K562 (cell line): ENCODE measurements around the gene RNF187.
"Not testable (repeated sequence)": the region's sequence is repeated elsewhere in the genome, so short reads cannot be mapped to it uniquely, and the experiment has no call there.

Source experiments
- CTCF ChIP-seq, 3 experiments: IDR thresholded peaks in 2 of 3; conservative IDR thresholded peaks in 1 of 3; 2 replicates each; pipeline ENCODE4 v1.5.1; 2011 to 2012; ENCODE audit warnings: low read length in 3 of 3, mild to moderate bottlenecking in 3 of 3, control low read depth in 2 of 3, improper control_type of control experiment in 1 of 3, inconsistent platforms in 1 of 3, low read depth in 1 of 3, mixed read lengths in 1 of 3, moderate library complexity in 1 of 3; ENCODE audit not compliant: insufficient read depth in 2 of 3
- FOS ChIP-seq: IDR thresholded peaks from 3 replicates; pipeline ENCODE4 v1.6.1; 2011; ENCODE audit not compliant: insufficient read length; ENCODE audit errors: extremely low read depth
- JUND ChIP-seq, 2 experiments: IDR thresholded peaks; 2 replicates in 1 of 2; 3 replicates in 1 of 2; pipeline ENCODE4 v1.6.1; 2011; ENCODE audit warnings: borderline replicate concordance in 2 of 2, low read depth in 2 of 2, low read length in 2 of 2, improper control_type of control experiment in 1 of 2, missing biosample characterization in 1 of 2, missing genetic modification characterization in 1 of 2, missing genetic modification reagents in 1 of 2
- POLR2AphosphoS5 ChIP-seq: IDR thresholded peaks from 2 replicates; pipeline ENCODE4 v1.6.1; 2011; ENCODE audit warnings: mild to moderate bottlenecking, low read depth, low read length, moderate library complexity; ENCODE audit not compliant: control insufficient read depth, insufficient read depth
- RNF2 ChIP-seq: sonication (generic); IDR thresholded peaks from 2 replicates; pipeline ENCODE4 v1.6.1; 2016
- SIN3A ChIP-seq, 2 experiments: fragments of 150-350 bp in 1 of 2; IDR thresholded peaks; 2 replicates each; pipeline ENCODE4 v1.6.1; 2011 to 2016; ENCODE audit warnings: borderline replicate concordance in 2 of 2, low read depth in 2 of 2, low read length in 2 of 2, mild to moderate bottlenecking in 2 of 2, moderate library complexity in 2 of 2; ENCODE audit not compliant: control insufficient read depth in 1 of 2
- SUPT5H ChIP-seq: fragments of 450-650 bp; IDR thresholded peaks from 2 replicates; pipeline ENCODE4 v1.6.1; 2016
- ZNF583 ChIP-seq: fragments of 250-450 bp; sonication (Bioruptor Pico); IDR thresholded peaks from 2 replicates; pipeline ENCODE4 v1.4.0; 2020

- TF ChIP-seq POLR2AphosphoS5; CTCF (IDR thresholded peaks at IDR 0.05 in 2 of 3, conservative IDR thresholded peaks at IDR 0.05 in 1 of 3; ENCODE audit: insufficient read depth in 2 of 3, low read depth in 1 of 3, low read length in 3 of 3); SIN3A (IDR thresholded peaks at IDR 0.05; ENCODE audit: borderline replicate concordance in 2 of 2, control insufficient read depth in 1 of 2, low read depth in 2 of 2, low read length in 2 of 2); SUPT5H; RNF2; ZNF583; JUND (IDR thresholded peaks at IDR 0.05; ENCODE audit: borderline replicate concordance, low read depth, low read length); JUND (tag; IDR thresholded peaks at IDR 0.05; ENCODE audit: borderline replicate concordance, low read depth, low read length); FOS: not testable (repeated sequence)
Observed at GRCh38 chr1:228505944-228506343, 18.8 kb downstream of the RNF187 start.
